ENCODE measurements around the gene SYNCRIP. TPM values are rescaled to one million over a fixed set of nuclear protein-coding genes. Genes with fewer than 3 reads are reported as not detected.

The SYNCRIP gene
- polyA plus RNA-seq, 1 donor from 2014 or later = 111 TPM

DNA sequence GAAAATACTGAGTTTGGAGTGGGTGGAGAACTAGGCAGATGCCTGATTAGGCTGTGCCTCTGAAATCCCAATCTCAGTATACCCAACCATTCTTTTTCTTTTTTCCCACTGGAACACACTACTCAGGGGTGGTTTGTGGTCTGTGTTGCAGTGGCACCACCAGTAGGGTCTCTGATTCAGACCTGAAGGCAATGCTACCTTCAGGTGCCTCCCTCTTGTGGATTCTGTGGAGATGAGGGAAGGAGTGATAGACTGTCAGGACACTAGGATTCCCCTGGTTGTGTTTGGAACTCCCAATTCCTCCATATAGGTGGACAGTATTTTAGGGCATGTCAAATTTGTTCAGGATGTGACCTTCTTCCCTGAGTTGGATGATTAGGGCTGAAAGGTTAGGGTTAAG is 47.4 kb upstream of the SYNCRIP start:
- H3F3A ChIP-seq (ENCODE audit: insufficient read depth, low read length, poor library complexity, severe bottlenecking) = no peaks in the 10 kb centered on the region

DNA sequence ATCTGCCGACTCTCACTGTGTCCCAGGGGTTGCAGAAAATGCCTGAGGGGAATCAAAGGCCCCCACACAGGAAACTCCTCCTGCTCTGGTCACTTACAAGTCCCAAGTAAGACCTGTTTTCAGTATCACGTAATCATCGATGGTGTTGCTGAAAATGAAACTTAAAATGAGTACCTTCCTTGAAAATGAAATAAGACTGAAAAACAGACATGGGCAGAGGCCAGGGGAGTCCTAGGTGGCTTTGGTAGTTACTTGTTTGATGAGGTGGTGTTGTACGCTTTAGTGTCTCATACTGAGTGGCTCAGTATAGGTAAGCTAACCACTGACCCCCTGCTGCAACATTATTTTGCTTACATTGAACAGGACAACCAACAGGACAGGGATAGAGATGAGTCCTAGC is 43.0 kb upstream of the SYNCRIP start:
- H3K9ac ChIP-seq (ENCODE audit: low read length) = no peak overlapping the region
- H3K36me3 ChIP-seq (ENCODE audit: insufficient read depth, low read length) = no peaks in the 10 kb centered on the region
- no peaks in the 10 kb centered on the region for H3F3A ChIP-seq (ENCODE audit: insufficient read depth, low read length, poor library complexity, severe bottlenecking)
- no peak overlapping the region for H3K27ac ChIP-seq (ENCODE audit: low read length)
- no peaks in the 10 kb centered on the region for H3K9me2 ChIP-seq (ENCODE audit: insufficient read depth, low read length)
- H3K4me3 ChIP-seq (ENCODE audit: low read length) = no peak overlapping the region
- no peaks in the 10 kb centered on the region for H4K20me1 ChIP-seq (ENCODE audit: insufficient read depth)
- H3K79me2 ChIP-seq (replicated peaks; ENCODE audit: insufficient read depth, low read length) = no peaks in the 10 kb centered on the region
- H3K27me3 ChIP-seq (ENCODE audit: insufficient read depth, low read depth, low read length) = no peaks in the 10 kb centered on the region
- H2AFZ ChIP-seq (ENCODE audit: low read depth, low read length) = no peak overlapping the region
- no peak overlapping the region for H3K4me2 ChIP-seq (ENCODE audit: low read length)
- no peaks in the 10 kb centered on the region for H3K9me3 ChIP-seq (ENCODE audit: low read length)
- TF ChIP-seq RAD21 (conservative IDR thresholded peaks at IDR 0.05) (no peak), REST (IDR thresholded peaks at IDR 0.05; ENCODE audit: borderline replicate concordance) (no peak), MXI1 (conservative IDR thresholded peaks at IDR 0.05; ENCODE audit: poor library complexity, severe bottlenecking) (no peak), EZH2 (IDR thresholded peaks at IDR 0.05; ENCODE audit: borderline replicate concordance, insufficient read depth, low read length, poor library complexity, severe bottlenecking) (no peak), SMC3 (conservative IDR thresholded peaks at IDR 0.05; ENCODE audit: poor library complexity) (no peak), POLR2AphosphoS5 (IDR thresholded peaks at IDR 0.05) (no peak), EP300 (conservative IDR thresholded peaks at IDR 0.05; ENCODE audit: poor library complexity, severe bottlenecking) (no peak)
- TF ChIP-seq, protein P1, sequence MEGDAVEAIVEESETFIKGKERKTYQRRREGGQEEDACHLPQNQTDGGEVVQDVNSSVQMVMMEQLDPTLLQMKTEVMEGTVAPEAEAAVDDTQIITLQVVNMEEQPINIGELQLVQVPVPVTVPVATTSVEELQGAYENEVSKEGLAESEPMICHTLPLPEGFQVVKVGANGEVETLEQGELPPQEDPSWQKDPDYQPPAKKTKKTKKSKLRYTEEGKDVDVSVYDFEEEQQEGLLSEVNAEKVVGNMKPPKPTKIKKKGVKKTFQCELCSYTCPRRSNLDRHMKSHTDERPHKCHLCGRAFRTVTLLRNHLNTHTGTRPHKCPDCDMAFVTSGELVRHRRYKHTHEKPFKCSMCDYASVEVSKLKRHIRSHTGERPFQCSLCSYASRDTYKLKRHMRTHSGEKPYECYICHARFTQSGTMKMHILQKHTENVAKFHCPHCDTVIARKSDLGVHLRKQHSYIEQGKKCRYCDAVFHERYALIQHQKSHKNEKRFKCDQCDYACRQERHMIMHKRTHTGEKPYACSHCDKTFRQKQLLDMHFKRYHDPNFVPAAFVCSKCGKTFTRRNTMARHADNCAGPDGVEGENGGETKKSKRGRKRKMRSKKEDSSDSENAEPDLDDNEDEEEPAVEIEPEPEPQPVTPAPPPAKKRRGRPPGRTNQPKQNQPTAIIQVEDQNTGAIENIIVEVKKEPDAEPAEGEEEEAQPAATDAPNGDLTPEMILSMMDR (IDR thresholded peaks at IDR 0.05; ENCODE audit: poor library complexity, severe bottlenecking) = no peak

More for the DNA sequence above, 47.4 kb upstream of the SYNCRIP start:
- Histone ChIP-seq H3K79me2 (replicated peaks; ENCODE audit: insufficient read depth, low read length) (no peaks in the 10 kb centered on the region), H2AFZ (ENCODE audit: low read depth, low read length) (no peak overlapping the region), H3K4me3 (ENCODE audit: low read length) (no peak overlapping the region), H3K4me2 (ENCODE audit: low read length) (no peak overlapping the region), H3K27ac (ENCODE audit: low read length) (no peak overlapping the region), H3K9me3 (ENCODE audit: low read length) (no peaks in the 10 kb centered on the region), H3K27me3 (ENCODE audit: insufficient read depth, low read depth, low read length) (no peaks in the 10 kb centered on the region), H3K9ac (ENCODE audit: low read length) (no peak overlapping the region), H3K36me3 (ENCODE audit: insufficient read depth, low read length) (no peaks in the 10 kb centered on the region), H4K20me1 (ENCODE audit: insufficient read depth) (no peaks in the 10 kb centered on the region), H3K9me2 (ENCODE audit: insufficient read depth, low read length) (no peaks in the 10 kb centered on the region)
- TF ChIP-seq EZH2 (IDR thresholded peaks at IDR 0.05; ENCODE audit: borderline replicate concordance, insufficient read depth, low read length, poor library complexity, severe bottlenecking) = no peak
- no peak for TF ChIP-seq TAF1 (IDR thresholded peaks at IDR 0.05; ENCODE audit: low read depth)
- TF ChIP-seq REST (IDR thresholded peaks at IDR 0.05; ENCODE audit: borderline replicate concordance) = no peak
- TF ChIP-seq EP300 (conservative IDR thresholded peaks at IDR 0.05; ENCODE audit: poor library complexity, severe bottlenecking) = no peak
- TF ChIP-seq, protein P1 (IDR thresholded peaks at IDR 0.05; ENCODE audit: poor library complexity, severe bottlenecking) = no peak
- no peak for TF ChIP-seq MXI1 (conservative IDR thresholded peaks at IDR 0.05; ENCODE audit: poor library complexity, severe bottlenecking)
- no peak for TF ChIP-seq POLR2AphosphoS5 (IDR thresholded peaks at IDR 0.05)
- TF ChIP-seq SMC3 (conservative IDR thresholded peaks at IDR 0.05; ENCODE audit: poor library complexity) = no peak
- no peak for TF ChIP-seq RAD21 (conservative IDR thresholded peaks at IDR 0.05)

All from neural cell (in vitro differentiated cells).